Measurements from ENCODE around the gene AP3B1.

AP3B1 gene

DNA sequence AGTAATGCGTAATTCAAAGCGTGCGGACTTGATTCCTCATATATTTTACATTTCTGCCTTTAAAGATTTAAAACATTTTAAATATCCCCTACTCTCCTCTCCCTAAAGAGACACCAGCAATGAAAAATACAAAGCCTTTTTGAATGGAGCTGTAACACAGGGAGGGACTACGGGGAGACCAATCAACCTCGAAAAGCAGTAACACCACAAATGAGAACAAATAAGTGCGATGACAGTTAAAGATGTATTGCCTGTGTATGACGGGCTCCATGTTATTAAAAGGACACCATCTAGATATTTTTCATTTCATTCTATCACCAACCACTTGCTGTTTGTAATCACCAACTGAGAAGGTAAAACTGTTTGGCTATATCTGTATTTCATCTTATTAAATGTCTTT is 288.0 kb downstream of the AP3B1 start:
- in situ Hi-C loops (cut with HindIII; ENCODE audit: low sequenced_read_pairs) = no loop called here

GRCh38 chr5:78005021-78005785 is 289.3 kb downstream of the AP3B1 start:
- in situ Hi-C loops (cut with HindIII; ENCODE audit: low sequenced_read_pairs) = no loop called here

DNA sequence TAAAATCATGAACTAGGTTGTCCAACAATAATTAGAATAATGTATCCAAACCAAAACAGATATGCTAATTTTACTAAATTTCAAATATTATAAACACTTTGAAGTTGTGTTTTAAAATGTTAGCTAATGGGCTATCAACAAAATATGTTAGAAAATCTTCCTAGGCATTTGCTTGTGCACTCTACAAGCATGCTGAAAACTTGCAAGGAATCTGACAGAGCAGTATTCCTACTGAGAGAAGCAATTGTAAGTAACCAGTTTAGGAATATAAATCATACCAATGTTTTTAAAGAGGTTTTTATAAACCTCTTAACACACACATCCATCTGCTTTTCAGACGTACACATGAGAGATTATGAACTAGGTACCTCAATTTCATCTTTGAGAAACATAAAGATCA is 289.9 kb downstream of the AP3B1 start:
- in situ Hi-C loops (cut with HindIII; ENCODE audit: low sequenced_read_pairs) = no loop called here

- in situ Hi-C loops (cut with HindIII; ENCODE audit: low sequenced_read_pairs) = no loop called here
Measured at GRCh38 chr5:78003919-78004318, 290.6 kb downstream of the AP3B1 start.

DNA sequence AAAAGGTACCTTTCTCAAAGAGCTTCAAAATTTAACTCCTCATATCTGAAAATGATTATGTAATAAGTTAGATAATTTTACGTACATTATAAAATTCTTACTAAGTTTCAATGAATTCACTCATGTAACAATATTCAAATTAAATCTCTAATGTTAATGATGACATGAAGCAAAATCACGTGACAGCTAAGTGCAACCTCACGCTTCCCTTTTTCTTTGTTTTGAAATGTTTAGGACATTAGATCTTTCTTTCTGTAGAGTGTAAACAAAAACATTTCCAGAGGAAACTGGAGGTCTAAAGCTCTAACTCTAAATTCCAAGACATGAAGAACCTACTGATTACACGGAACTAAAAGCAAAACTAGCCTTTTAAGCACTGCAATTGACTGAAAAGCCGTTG is 291.0 kb downstream of the AP3B1 start:
- in situ Hi-C loops (cut with HindIII; ENCODE audit: low sequenced_read_pairs) = no loop called here

- in situ Hi-C loops (cut with HindIII; ENCODE audit: low sequenced_read_pairs) = no loop called here
Measured at GRCh38 chr5:78002690-78003089, 291.8 kb downstream of the AP3B1 start.

- in situ Hi-C loops (cut with HindIII; ENCODE audit: low sequenced_read_pairs) = no loop called here
Measured at GRCh38 chr5:78001197-78001596, 293.3 kb downstream of the AP3B1 start.

DNA sequence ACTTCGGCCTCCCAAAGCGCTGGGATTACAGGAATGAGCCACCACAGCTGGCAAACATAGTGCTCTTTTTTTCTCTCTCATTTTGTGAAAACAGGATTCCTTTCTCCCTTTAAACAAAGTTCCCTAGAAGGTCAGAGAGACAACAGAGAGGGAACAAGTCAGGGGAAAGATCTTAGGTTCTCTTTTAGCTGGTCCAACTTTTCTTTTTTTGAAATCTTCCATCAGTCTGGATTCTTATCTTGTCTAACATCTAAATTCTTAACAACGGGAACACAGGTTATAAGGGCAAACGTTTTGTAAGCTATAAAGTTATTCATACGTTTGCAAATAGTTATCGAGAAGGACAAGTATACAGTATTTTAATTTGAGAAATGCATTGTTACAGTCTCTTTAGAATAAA is 294.3 kb downstream of the AP3B1 start:
- in situ Hi-C loops (cut with HindIII; ENCODE audit: low sequenced_read_pairs) = no loop called here

DNA sequence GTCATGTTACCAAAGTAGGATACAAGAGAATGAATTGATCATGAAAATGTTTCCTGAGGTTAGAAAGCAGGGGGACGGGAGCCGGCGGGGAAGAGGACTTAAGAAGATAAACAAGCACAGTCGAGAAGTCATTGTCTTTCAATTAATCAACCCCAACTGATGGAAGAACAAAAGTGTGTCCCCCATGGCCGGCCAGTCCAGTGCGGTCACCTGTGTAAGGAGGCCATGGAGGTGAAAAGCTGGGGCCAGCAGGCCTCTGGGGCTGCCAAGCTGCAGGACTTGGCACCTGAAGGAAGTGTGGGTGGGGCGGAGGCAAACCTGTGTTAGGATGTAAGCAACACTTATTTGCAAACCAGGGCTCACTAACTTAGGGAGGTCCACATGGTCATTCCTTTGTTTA is 295.1 kb downstream of the AP3B1 start:
- in situ Hi-C loops (cut with HindIII; ENCODE audit: low sequenced_read_pairs) = no loop called here

DNA sequence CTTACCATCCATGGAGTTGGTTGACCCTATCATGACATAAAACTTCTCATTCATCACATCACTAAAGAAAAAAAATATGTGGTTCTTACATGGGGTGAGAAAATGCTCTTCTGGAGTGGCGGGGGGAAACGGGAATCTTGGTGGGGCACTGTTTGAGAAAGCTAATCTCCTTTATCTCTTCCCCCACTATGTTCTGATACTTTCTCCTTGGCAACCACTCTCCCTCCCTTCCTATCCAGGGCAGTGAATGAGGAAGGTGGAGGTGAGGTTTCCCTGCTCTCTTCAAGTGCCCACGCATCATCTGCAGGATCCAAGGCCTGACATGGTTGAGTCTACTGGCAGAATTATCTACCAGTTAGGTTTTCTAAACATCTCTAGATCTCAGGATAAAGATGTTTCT is 297.6 kb downstream of the AP3B1 start:
- in situ Hi-C loops (cut with HindIII; ENCODE audit: low sequenced_read_pairs) = no loop called here

DNA sequence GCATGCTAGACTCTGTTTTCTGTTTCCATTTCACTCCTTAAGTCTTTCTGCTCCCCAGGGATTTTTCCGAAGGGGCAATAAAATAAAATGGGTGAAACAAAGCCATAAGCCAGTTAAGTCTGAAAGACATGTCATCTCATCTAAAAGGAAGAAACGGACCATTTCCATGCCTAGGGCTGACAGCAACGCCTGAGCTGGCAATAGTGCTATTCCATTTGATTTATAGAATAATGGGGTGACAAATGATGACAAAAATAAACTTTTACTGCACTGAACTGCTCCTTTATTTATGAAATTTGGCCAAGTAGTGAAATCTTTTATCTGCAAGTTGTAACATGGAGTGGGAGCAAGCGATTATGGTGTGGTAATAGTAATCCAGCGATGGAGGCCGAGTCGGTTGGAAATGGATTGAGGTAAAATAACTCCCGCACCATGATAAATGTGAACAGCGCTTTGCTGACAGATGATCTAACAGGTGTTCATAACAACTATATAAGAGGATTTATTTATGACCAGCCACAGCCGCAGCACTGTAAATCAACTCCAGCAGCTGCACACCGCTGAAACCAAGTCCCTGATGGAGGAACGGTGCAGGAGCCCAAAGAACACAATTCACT is 298.6 kb downstream of the AP3B1 start:
- in situ Hi-C loops (cut with HindIII; ENCODE audit: low sequenced_read_pairs) = no loop called here

DNA sequence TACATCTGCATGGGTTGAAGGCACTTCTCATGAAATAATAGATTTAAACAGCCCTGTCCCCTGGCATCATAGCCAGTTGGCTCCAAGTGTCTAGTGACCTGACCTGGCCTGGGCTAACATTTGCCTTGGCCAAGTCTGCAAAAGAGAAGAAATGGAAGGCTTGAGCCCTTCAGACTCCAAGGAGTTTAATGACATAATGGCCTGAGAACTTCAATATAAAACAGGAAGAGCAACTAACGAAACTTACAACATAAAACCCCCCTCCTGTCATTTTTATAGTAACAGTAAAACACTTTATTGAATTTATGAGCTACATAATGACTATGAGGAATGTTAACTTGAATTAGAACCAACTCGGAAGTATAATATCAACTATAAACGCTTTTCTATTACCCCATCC is 299.6 kb downstream of the AP3B1 start:
- in situ Hi-C loops (cut with HindIII; ENCODE audit: low sequenced_read_pairs) = no loop called here

GRCh38 chr5:77993855-77994318 is 300.6 kb downstream of the AP3B1 start:
- in situ Hi-C loops (cut with HindIII; ENCODE audit: low sequenced_read_pairs) = no loop called here

GRCh38 chr5:77993141-77993854 is 301.2 kb downstream of the AP3B1 start:
- in situ Hi-C loops (cut with HindIII; ENCODE audit: low sequenced_read_pairs) = no loop called here

GRCh38 chr5:77991084-77991483 is 303.4 kb downstream of the AP3B1 start:
- in situ Hi-C loops (cut with HindIII; ENCODE audit: low sequenced_read_pairs) = no loop called here

DNA sequence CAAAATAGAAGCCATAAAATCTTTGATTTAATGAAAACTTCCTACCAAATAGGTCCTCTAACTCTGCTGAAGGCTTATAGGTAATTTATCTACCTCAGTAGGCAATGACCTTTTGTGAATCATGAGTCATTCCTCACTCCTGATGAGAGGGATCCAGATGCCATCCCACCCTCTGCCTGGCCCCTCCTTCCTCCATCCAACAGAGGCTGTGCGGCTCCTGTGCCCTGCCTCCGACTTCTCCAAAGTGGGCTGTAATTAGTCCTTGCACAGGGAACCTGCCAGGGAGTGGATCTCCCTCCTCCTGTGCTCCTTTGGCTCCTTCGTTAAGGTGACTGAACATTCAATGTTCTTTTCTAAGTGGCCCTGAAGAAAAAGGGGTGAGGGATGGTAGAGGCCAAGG is 304.5 kb downstream of the AP3B1 start:
- in situ Hi-C loops (cut with HindIII; ENCODE audit: low sequenced_read_pairs) = no loop called here

DNA sequence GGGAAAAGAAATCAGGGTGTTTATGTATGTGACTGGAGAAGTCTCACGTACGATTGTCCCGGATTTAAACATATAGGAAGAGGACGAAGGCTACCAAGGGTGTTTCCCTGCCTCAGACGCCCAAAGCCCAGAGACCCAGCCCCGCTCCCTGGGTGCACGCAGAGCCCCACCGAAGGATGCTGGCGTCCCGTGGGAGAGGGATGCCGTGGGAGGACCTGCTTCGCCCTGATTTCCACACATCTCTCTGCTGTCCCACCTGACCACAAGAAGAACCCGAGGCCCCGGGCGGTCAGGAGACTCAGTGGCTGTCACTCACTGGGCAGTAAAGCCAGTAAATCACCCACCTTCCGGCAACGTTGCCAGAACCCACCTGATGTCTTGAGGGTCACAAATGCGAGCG is 306.5 kb downstream of the AP3B1 start:
- in situ Hi-C loops (cut with HindIII; ENCODE audit: low sequenced_read_pairs) = no loop called here

DNA sequence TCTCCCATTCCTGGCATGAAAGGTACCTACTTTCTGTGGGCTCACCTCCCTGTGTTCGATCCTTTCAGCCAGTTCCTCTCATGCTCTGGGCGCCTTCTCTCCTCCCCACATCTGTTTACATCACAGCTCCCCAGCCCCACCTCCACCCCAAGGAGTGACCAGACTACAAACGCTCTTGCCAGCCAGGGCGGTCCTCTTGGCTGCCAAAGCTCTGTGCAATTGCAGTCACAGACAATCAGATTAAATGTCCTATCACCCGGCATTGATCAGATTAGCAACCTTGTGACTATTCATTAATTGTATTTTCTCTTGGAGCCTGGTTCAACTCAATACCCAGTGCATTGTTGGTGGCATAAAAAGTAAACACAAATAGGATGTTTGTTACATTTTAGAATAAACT is 307.2 kb downstream of the AP3B1 start:
- in situ Hi-C loops (cut with HindIII; ENCODE audit: low sequenced_read_pairs) = no loop called here

DNA sequence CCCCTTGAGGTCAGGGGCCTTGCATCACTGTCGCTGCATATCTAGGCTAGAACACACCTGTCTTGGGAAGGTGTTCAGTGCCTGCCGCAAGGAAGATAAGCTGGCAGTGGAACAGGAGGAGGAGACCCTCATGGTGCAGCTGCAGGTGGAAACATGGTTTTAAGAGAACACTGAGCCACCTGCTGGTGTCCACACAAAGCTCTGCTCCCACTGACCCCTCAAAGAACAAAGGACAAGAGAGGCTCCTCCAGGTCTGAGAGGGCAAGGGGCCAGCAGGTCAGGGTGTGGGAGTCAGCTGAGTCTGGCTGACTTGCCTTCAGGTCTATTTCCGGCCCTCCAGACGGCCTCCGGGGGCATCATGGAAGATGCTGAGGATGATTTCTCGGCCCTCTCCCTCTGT is 308.2 kb downstream of the AP3B1 start:
- in situ Hi-C loops (cut with HindIII; ENCODE audit: low sequenced_read_pairs) = no loop called here

- in situ Hi-C loops (cut with HindIII; ENCODE audit: low sequenced_read_pairs) = no loop called here
Measured at GRCh38 chr5:77985247-77985646, 309.3 kb downstream of the AP3B1 start.

DNA sequence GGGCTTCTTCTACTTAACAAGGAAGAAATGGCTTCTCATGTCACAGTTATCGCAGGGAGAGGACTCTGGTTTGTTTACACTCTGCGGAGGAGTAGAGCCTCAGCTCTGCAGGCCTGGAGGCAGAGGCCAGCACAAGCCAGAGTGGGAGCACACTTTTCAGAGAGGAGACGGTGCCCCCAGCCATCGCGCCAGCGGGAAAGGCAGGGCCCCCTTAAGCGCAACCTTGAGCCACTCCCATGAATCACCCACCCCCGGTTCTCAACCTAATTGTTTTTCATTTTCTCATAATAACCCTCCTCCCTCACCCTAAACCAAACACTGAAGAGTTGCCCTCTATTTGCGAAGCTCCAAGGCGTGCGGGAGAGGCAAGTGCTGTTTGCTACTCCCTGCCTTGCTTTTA is 309.9 kb downstream of the AP3B1 start:
- in situ Hi-C loops (cut with HindIII; ENCODE audit: low sequenced_read_pairs) = no loop called here
